HK-2 (cell line): Measurements from ENCODE around the gene C6orf62.
A peak's percentile ranks its signal among the peaks of the same experiment; 100 is the strongest.
"Not testable (repeated sequence)": the region's sequence is repeated elsewhere in the genome, so short reads cannot be mapped to it uniquely, and the experiment has no call there.

Experiments used
- DNase-seq: peaks from one replicate; pipeline ENCODE4 v3.0.0-alpha.2; 2018; ENCODE audit not compliant: unreplicated experiment

C6orf62 gene

DNA sequence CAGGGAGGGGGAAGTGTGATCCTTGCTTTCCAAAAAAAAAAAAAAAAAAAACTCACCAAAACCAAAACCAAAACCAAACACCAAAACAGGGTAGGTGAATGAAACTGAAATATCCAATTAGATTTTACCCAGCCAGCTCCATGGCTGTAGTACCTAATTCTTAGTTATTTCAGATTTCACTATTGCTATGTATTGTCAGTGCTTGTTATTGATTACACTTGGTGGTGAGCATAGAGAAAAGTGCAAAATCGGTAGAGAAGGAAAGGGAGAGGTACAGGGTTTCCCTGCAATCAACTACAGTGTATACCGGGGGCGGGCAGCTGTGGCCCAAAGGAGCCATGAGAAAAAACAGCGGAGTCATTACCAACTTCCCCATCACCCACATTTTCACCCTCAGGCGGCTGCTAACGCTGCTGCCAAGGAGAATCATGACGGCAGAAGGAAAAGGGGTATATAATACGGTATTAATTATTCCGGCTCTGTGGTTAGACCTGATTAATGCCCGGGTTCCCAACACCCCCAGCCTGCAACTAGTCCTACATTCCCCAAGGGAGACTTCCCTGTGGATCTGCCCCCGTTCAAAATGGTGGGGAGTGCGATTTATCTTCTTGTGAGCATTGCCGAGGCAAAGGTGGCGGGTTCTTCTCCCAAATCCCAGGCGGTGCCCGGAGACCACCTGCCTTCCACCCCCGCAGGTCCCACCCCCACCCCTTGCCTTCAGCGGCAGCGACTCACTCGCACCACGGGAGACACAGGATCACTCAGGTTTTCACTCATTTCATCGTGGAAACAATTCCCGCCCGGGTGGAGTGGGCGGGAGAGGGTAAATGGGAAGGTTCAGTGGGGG is at the start of gene C6orf62:
Gene C6orf62 (minus strand): TSS at position 30 of the 847 bp plus-strand sequence. CDS start 486 bp downstream, outside the sequence.
- DNase-seq = peak; percentile 43

GRCh38 chr6:24768361-24768760 is 49.4 kb upstream of the C6orf62 start:
- DNase-seq = no peak

GRCh38 chr6:24766680-24767462 is 47.9 kb upstream of the C6orf62 start:
- DNase-seq = no peak

DNA sequence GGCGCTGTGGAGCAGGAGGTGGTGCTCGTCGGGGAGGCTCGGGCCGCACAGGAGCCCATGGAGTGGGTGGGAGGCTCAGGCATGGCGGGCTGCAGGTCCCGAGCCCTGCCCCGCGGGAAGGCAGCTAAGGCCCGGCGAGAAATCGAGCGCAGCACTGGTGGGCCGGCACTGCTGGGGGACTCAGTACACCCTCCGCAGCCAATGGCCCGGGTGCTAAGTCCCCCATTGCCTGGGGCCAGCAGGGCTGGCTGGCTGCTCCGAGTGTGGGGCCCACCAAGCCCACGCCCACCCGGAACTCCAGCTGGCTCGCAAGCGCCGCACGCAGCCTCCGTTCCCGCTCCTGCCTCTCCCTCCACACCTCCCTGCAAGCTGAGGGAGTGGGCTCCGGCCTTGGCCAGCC is 47.0 kb upstream of the C6orf62 start:
- not testable (repeated sequence) for DNase-seq

- DNase-seq = not testable (repeated sequence)
Observed at GRCh38 chr6:24764833-24765828, 46.2 kb upstream of the C6orf62 start.

DNA sequence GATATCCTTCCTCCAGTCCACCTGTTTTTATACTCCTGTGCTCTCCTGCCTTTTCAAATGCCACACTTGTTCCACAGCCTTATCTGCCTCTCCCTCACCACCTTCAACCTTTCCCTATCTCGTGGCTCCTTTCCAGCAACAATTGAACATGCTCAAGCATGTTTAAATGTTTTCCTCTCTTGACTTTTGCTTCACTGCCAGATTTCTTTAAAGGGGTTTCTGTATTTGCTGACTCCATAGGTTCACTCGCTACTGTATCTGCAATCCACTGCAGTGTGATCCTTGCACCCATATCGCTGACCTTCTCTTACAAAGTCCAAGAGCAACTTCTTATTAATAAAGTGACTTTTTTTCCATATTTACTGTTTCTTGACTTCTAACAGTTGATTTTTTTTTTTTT is 44.6 kb upstream of the C6orf62 start:
- no peak for DNase-seq

GRCh38 chr6:24761851-24762250 is 42.9 kb upstream of the C6orf62 start:
- no peak for DNase-seq

GRCh38 chr6:24761193-24761835 is 42.4 kb upstream of the C6orf62 start:
- no peak for DNase-seq

DNA sequence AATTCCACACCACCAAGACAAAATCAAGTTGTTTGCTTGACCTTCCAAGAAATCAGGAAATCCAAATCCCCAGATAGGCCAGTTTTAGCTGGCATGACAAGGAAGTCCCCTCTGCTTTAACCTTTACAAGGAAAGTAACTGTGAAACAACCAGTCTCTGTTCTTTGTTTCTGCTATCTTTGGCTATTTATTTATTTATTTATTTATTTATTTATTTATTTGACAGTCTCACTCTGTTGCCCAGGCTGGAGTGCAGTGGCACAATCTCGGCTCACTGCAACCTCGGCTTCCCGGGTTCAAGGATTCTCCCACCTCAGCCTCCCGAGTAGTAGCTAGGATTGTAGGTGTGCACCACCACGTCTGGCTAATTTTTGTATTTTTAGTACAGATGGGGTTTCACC is 41.3 kb upstream of the C6orf62 start:
- DNase-seq = no peak

GRCh38 chr6:24759718-24760117 is 40.8 kb upstream of the C6orf62 start:
- no peak for DNase-seq

- DNase-seq = no peak
Observed at GRCh38 chr6:24757611-24758010, 38.7 kb upstream of the C6orf62 start.

GRCh38 chr6:24755279-24755678 is 36.3 kb upstream of the C6orf62 start:
- DNase-seq = no peak

DNA sequence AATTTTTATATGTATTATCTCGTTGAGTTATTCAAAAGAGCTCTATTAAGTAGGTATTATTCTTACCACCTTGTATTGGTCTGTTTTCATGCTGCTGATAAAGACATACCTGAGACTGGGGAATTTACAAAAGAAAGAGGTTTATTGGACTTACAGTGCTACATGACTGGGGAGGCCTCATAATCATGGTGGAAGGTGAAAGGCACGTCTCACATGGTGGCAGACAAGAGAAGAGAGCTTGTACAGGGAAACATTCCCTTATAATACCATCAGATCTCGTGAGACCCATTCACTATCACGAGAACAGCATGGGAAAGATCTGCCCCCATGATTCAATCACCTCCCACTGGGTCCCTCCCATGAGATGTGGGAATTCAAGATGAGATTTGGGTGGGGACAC is 35.4 kb upstream of the C6orf62 start:
- DNase-seq = not testable (repeated sequence)

GRCh38 chr6:24753545-24753944 is 34.6 kb upstream of the C6orf62 start:
- no peak for DNase-seq

- no peak for DNase-seq
Observed at GRCh38 chr6:24752917-24753492, 34.1 kb upstream of the C6orf62 start.

DNA sequence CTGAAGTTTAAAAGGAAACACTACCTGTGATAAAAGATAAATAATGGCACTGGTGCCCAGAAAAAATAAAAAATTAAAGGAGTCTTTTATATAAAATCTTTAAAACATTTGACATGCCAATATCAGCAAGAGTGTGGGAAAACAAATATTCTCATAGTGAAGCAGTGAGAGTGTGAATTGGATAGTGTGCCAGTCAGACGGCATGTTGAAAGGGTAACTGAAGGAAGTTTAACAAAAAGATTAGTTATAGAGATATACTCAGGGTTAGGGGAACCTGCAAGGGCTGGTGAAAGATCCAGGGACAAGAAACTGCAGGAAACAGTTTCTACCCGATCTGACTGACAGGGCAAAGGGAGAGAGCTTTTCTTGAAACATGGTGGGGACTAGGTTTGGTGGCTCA is 33.5 kb upstream of the C6orf62 start:
- DNase-seq = no peak

- not testable (repeated sequence) for DNase-seq
Observed at GRCh38 chr6:24750878-24751277, 31.9 kb upstream of the C6orf62 start.

GRCh38 chr6:24749297-24749696 is 30.3 kb upstream of the C6orf62 start:
- no peak for DNase-seq

DNA sequence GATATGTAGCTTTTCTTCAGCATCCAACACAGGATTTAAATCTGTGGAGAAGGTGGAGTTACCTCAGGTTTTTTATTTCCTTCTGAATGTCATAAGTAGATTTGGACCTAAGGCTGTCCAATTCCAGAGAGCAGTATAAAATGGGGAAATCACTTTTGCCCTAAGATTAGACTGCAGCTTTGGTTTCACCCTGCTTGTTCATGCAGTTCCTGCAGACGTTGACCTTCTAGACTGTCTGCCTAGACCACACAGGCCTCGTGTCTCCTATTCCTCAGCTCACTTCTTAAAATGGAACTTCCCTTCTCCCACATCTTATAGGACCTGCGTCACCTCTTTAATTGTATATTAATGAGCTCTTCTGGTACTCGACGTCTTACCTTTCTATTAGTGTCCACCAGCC is 26.0 kb upstream of the C6orf62 start:
- DNase-seq = no peak

- no peak for DNase-seq
Observed at GRCh38 chr6:24743944-24744335, 25.0 kb upstream of the C6orf62 start.
